ENCODE results near the gene SMU1.
A peak's percentile ranks its signal among the peaks of the same experiment; 100 is the strongest.

Gene SMU1

GRCh38 chr9:33081128-33081851 lies 4.8 kb upstream of the SMU1 start:
- H3K4me3 ChIP-seq (ENCODE audit: low read length), result no peak overlapping the region
- peak; percentile 84 for DNase-seq (ENCODE audit: low read depth)
- TF ChIP-seq CTCF (conservative IDR thresholded peaks at IDR 0.05; ENCODE audit: low read length), result peak; percentile 82

DNA sequence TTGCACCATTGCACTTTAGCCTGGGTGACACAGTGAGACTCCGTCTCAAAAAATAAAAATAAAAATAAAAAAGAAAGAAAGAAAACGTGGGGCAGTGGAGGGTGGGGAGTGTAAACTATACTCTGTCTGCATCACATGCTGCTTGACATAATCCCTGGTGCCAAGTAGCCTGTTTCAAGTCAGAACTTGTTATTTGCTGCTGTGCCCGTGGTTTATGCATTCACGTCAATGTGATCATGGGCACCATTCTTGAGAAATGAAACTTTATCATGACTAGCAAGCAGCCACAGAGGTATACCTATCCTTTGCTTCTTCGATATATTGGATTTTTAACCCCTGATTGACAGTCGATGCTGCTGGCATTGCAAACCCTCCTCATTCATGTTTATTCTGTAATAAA lies 4.1 kb upstream of the SMU1 start:
- TF ChIP-seq CTCF (conservative IDR thresholded peaks at IDR 0.05; ENCODE audit: low read length), result no peak
- H3K4me3 ChIP-seq (ENCODE audit: low read length), result no peak overlapping the region
- DNase-seq (ENCODE audit: low read depth), result no peak

DNA sequence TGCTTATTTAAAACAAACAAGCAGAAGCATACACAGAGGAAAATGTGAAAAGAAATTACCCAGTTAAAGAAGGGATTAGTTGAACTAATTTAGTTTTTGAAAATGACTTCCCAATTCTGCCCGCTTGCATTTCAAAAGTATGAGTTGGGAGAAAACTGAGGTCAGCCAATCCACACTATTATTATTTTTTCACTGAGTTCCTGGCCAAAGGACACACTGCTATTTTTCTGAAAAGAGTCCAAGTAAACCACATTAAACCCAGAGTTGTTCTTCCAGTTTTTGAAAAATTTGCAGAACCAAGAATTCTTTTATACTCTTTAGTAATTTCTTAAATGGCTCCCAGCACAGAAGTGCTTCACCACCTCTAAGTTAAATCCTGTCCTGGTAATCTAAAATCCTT lies 7.5 kb downstream of the SMU1 start:
- no peak for TF ChIP-seq CTCF (conservative IDR thresholded peaks at IDR 0.05; ENCODE audit: low read length)
- no peak overlapping the region for H3K4me3 ChIP-seq (ENCODE audit: low read length)
- no peak for DNase-seq (ENCODE audit: low read depth)

DNA sequence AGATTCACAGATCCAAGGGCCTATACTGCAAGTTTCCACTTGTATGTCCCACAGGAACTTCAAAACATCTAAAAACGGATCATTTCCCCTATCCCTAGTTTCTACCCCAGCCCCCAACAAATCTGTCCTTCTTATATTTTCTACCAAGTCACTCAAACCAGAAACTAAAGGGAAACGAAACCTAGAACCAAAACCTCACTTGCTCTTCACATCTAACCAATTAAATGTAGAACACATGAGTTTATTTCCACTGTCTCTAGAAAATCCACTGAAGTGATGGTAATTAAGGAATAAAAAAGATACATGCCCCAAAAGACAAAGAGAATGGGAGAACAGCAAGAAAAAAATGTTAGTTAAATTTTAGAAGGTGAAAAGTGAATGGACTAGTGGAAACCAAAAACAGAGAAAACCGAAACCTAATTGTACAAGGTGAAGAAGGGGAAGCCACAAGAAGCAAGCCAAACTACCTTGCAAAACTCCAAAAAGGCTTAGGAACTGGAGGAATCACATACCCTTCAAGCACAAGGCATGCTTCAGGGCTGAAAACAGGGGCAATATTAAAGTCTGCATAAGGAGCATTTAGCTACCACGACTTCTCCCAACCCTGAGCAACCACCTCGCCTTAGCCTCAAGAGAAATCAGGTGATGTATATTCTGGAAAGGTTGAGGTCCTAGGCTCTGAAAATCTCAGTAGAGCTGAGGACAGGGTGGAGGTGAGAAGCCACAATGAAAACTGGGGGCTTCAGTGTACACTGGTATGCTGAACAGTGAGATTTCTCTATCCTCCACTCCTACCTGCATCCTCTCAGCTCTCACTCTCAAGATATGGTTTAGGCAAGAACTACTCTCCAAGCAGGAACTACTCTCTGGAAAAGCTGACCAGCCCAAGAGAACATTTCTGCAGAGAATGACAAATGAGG lies 11.1 kb downstream of the SMU1 start:
- no peak overlapping the region for H3K4me3 ChIP-seq (ENCODE audit: low read length)
- no peak for TF ChIP-seq CTCF (conservative IDR thresholded peaks at IDR 0.05; ENCODE audit: low read length)
- DNase-seq (ENCODE audit: low read depth), result no peak

- TF ChIP-seq CTCF (conservative IDR thresholded peaks at IDR 0.05; ENCODE audit: low read length), result no peak
- H3K4me3 ChIP-seq (ENCODE audit: low read length), result no peak overlapping the region
- DNase-seq (ENCODE audit: low read depth), result no peak
Observed at GRCh38 chr9:33051144-33051543, 25.3 kb downstream of the SMU1 start.

GRCh38 chr9:33049680-33050361 lies 26.7 kb downstream of the SMU1 start:
- H3K4me3 ChIP-seq (ENCODE audit: low read length), result no peak overlapping the region
- TF ChIP-seq CTCF (conservative IDR thresholded peaks at IDR 0.05; ENCODE audit: low read length), result no peak
- no peak for DNase-seq (ENCODE audit: low read depth)

Data from AG10803 (cell line).